ENCODE data around the gene CGNL1.

The CGNL1 gene

DNA sequence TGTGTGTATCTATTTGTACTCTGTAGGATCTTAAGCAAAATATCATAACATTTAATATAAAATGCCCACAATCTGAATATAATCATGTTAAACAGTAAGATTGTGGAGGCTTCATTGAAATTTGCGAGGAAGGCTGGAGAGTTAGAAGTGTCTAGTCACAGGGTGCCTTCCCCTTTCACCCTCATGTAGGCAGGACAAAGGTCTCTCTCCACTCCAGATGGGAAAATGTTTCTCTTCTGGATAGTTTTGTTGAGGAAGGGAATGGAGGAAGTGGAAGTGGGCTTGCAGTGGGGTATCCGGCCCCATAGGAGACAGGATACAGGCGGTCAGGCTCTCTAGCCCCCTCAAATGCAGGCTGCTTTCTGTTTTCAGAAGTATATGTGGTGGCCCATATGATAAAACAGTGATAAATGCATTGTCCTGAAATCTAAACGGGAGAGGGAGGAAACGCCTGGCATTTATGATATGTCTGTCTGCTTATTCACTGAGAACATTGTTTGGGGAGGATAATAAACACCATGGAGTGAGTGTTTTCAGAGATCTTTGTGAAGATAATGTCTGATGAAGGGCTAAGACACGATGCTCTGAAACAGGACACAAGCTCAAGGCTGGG, 202.1 kb downstream of the CGNL1 start:
- TF ChIP-seq, protein P1, sequence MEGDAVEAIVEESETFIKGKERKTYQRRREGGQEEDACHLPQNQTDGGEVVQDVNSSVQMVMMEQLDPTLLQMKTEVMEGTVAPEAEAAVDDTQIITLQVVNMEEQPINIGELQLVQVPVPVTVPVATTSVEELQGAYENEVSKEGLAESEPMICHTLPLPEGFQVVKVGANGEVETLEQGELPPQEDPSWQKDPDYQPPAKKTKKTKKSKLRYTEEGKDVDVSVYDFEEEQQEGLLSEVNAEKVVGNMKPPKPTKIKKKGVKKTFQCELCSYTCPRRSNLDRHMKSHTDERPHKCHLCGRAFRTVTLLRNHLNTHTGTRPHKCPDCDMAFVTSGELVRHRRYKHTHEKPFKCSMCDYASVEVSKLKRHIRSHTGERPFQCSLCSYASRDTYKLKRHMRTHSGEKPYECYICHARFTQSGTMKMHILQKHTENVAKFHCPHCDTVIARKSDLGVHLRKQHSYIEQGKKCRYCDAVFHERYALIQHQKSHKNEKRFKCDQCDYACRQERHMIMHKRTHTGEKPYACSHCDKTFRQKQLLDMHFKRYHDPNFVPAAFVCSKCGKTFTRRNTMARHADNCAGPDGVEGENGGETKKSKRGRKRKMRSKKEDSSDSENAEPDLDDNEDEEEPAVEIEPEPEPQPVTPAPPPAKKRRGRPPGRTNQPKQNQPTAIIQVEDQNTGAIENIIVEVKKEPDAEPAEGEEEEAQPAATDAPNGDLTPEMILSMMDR (conservative IDR thresholded peaks at IDR 0.05; ENCODE audit: low read length), result no peak
- H3K4me3 ChIP-seq (ENCODE audit: low read length), result no peak overlapping the region
- no peak for DNase-seq (ENCODE audit: low read depth)

DNA sequence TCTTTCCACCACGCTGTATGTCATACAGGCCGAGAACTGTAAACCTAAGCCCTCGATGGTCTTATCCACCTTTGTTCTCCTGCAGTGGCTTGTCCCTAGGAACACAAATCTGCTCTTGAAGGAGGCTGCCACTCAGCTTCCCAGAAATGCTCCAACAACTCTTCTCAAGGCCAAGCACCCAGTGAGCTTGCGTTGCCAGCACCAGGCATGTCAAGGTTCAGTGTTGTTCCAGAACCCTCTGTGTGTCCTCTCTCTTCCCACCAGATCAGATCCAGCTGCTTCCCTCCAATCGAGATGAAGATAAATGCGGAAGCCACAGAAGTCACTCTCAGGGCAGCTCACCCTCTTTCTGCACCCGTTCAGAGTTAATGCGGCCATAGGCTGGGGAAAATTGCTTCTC, 204.1 kb downstream of the CGNL1 start:
- no peak overlapping the region for H3K4me3 ChIP-seq (ENCODE audit: low read length)
- DNase-seq (ENCODE audit: low read depth), result no peak
- TF ChIP-seq, protein P1 (conservative IDR thresholded peaks at IDR 0.05; ENCODE audit: low read length), result no peak

DNA sequence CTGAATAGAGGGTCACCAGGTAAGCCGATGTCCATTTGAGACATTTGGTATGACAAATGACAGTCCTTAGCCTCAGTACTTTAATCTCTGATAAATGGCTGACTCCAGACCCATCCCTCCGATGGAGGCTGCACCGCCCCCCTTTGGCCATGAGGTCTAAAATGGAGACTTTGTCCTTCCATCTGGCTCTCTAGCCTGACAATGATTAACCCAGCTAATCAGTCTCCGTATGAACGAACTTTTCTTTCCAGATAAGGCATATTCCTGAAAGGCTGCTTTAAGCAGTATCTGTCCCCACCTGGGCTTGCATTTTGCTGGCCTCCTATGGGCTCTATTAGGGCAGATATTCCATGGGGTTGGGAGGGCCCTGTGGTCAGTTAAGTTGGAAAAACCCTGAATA, 204.6 kb downstream of the CGNL1 start:
- TF ChIP-seq, protein P1 (conservative IDR thresholded peaks at IDR 0.05; ENCODE audit: low read length), result no peak
- DNase-seq (ENCODE audit: low read depth), result no peak
- no peak overlapping the region for H3K4me3 ChIP-seq (ENCODE audit: low read length)

DNA sequence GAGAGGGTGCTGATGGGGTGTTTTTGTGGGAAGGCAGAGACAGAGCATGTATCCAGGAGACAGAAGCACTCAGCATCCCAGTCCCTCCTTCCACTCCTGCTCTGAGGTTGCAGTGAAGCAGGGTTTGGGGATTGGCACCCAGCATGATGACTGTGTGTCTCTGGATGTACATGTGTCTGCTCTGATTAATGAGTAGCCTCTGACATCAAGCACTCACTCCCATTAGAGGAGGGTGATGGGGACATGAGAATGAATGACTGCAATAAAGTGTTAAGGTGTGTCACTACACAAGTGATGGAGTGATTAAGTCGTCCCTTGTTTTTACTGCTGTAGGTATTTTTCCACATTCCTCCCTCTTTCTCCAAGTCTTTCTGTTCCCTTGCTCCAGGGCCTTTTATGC, 205.8 kb downstream of the CGNL1 start:
- TF ChIP-seq, protein P1 (conservative IDR thresholded peaks at IDR 0.05; ENCODE audit: low read length), result no peak
- no peak overlapping the region for H3K4me3 ChIP-seq (ENCODE audit: low read length)
- DNase-seq (ENCODE audit: low read depth), result no peak

DNA sequence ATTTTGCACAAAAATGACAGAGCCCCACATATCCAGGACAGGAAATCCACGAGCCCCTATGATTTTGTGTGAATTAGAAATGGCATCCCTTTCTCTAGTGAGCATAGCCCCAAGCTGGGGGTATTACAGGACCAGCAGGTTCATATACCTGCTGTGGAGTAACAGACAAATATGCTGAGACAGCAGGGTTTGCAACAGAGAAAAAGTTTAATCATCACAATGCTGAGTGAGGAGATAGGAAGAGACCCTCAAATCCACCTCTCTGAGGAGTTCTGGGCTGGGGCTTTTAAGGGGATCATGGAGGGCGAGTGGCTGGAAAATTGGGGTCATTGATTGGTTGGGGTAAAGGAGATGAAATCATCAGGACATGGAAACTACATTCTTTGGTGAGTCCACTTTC, 207.0 kb downstream of the CGNL1 start:
- no peak for DNase-seq (ENCODE audit: low read depth)
- TF ChIP-seq, protein P1 (conservative IDR thresholded peaks at IDR 0.05; ENCODE audit: low read length), result no peak
- H3K4me3 ChIP-seq (ENCODE audit: low read length), result no peak overlapping the region

DNA sequence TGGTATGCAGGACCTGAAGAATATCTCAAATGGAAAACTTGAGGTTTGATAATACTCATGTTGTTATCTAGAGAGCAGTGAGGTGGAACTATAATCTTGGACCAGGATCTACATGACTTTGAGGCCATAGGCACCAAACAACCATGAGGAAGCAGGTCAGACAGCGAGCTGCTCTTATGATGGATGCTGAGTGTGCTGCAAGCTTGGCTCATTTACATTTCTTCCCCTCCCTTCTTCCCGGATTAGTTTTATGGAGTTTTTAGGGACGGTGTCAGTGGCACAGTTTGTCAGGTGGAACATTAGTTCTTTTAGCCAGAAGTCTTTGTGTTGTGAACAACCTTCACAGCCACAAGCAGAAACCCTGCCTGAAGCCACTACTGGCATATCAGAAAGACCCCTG, 207.4 kb downstream of the CGNL1 start:
- TF ChIP-seq, protein P1 (conservative IDR thresholded peaks at IDR 0.05; ENCODE audit: low read length), result no peak
- no peak overlapping the region for H3K4me3 ChIP-seq (ENCODE audit: low read length)
- no peak for DNase-seq (ENCODE audit: low read depth)

DNA sequence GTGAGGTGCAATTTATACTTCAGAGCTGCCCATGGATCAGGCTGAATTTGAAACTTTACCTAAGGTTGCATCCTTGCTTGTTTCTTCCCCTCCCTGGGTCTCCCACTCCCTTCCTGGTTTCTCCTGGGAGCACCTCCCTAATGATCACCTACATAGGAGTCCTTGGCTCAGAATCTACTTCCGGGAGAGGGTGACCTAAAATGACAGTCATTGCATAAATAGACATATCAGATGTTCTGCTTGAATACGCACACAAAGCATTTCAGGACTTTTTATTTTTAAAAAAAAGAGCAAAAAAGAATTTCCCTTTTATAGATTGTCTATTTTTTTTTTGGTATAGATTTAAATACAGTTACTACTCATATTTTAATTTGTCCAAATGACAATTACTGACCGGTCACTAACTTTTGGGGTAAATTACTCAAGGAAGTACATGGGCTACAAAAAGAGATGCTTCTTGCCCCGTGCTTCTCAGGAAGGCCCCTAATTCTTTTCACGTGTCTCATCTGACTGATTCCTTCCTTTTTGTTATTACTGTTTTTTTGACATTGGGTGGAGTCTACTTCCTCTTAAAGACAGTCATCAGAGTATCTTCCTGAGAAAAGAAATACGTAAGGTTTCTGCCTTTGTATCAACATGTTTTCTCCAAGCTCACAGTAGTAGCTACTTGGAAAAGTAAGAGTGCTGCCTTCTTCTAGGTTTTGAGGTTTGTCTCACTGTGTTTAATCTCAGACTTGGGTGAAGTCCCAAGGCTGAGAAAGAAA, 210.5 kb downstream of the CGNL1 start:
- DNase-seq (ENCODE audit: low read depth), result no peak
- TF ChIP-seq, protein P1 (conservative IDR thresholded peaks at IDR 0.05; ENCODE audit: low read length), result no peak

More for the DNA sequence above, 210.5 kb downstream of the CGNL1 start:
- no peak overlapping the region for H3K4me3 ChIP-seq (ENCODE audit: low read length)

Data from AG10803 (cell line).